ENCODE data around the gene RMDN2.

- TF ChIP-seq CTCF (IDR thresholded peaks at IDR 0.05; ENCODE audit: insufficient read depth, low read length, poor library complexity, severe bottlenecking), result no peak
- no peak for TF ChIP-seq EZH2phosphoT487 (conservative IDR thresholded peaks at IDR 0.05; ENCODE audit: low read length)
Measured at GRCh38 chr2:38028829-38029228, 103.7 kb downstream of the RMDN2 start.
